Effector memory CD4-positive, alpha-beta T cell (primary cell): ENCODE measurements around the gene ATAD3B.
"Not testable (repeated sequence)": the region's sequence is repeated elsewhere in the genome, so short reads cannot be mapped to it uniquely, and the experiment has no call there.

Experiments used
- DNase-seq, 3 donors: peaks; one replicate each; pipeline ENCODE4 v3.0.0-alpha.2; 2020
- H3K27ac ChIP-seq: 2 replicates; pipeline ENCODE4 v1.7.0; 2013; ENCODE audit warnings: mild to moderate bottlenecking, low read length, moderate library complexity; ENCODE audit not compliant: insufficient read depth, poor library complexity, severe bottlenecking
- H3K27me3 ChIP-seq: replicated peaks from 2 replicates; pipeline ENCODE4 v1.7.0; 2013; ENCODE audit warnings: mild to moderate bottlenecking, low read length; ENCODE audit not compliant: insufficient read depth, control insufficient read depth, poor library complexity, severe bottlenecking
- H3K36me3 ChIP-seq: 2 replicates; pipeline ENCODE4 v1.7.0; 2013; ENCODE audit warnings: mild to moderate bottlenecking, low read length, moderate library complexity; ENCODE audit not compliant: control insufficient read depth, insufficient read depth
- H3K4me1 ChIP-seq: 2 replicates; pipeline ENCODE4 v1.7.0; 2013; ENCODE audit warnings: low read length, mild to moderate bottlenecking; ENCODE audit not compliant: control insufficient read depth, insufficient read depth, poor library complexity, severe bottlenecking
- H3K4me3 ChIP-seq: 2 replicates; pipeline ENCODE4 v1.7.0; 2013; ENCODE audit warnings: low read length, low read depth, mild to moderate bottlenecking; ENCODE audit not compliant: insufficient read depth, poor library complexity, severe bottlenecking
- H3K9me3 ChIP-seq: 2 replicates; pipeline ENCODE4 v1.7.0; 2013; ENCODE audit warnings: mild to moderate bottlenecking, low read length, moderate library complexity; ENCODE audit not compliant: control insufficient read depth

Gene ATAD3B

GRCh38 chr1:1451696-1452364, 19.7 kb upstream of the ATAD3B start:
- H3K27ac ChIP-seq: no peak overlapping the region
- H3K27me3 ChIP-seq: no peaks in the 10 kb centered on the region
- H3K4me1 ChIP-seq: no peaks in the 10 kb centered on the region
- H3K9me3 ChIP-seq: no peaks in the 10 kb centered on the region
- no peak overlapping the region for H3K4me3 ChIP-seq
- no peak for DNase-seq
- no peaks in the 10 kb centered on the region for H3K36me3 ChIP-seq

DNA sequence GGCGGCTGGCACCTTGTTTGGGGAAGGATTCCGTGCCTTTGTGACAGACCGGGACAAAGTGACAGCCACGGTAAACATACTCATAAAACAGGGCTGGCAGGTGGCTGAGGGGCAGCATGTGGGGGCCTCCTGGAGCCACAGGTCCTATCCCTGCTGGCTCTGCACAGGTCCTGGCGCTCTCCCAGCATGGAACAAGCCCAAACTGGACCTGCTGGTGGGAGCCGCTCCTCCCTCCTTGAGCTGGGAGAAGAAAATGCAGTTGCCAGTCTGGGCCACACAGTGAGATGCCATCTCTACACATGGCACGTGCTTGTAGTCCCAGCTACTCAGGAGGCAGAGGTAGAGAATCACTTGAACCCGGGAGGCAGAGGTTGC, 19.2 kb upstream of the ATAD3B start:
- not testable (repeated sequence) for H3K27me3 ChIP-seq, H3K27ac ChIP-seq, H3K4me3 ChIP-seq, DNase-seq, H3K9me3 ChIP-seq, H3K4me1 ChIP-seq, H3K36me3 ChIP-seq

DNA sequence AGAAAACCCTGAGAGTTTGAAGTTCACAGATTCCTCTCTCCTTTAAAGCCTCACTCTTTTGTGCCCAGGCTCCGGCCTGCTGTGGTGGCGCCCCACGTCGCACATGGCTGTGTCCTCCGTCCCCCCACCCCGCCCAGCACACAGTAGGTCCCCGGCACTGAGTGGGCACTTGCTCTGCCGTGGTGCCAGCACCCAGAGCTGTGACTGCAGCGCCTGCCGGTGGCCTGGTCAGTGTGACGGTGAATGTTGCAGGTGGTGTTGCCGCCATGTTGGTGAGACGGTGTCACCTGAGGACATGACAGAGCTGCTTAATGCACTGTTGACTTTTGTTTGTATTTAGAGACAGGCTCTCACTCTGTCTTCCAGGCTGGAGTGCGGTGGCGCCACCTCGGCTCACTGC, 18.7 kb upstream of the ATAD3B start:
- no peaks in the 10 kb centered on the region for H3K27me3 ChIP-seq
- H3K9me3 ChIP-seq: no peaks in the 10 kb centered on the region
- H3K4me1 ChIP-seq: no peaks in the 10 kb centered on the region
- no peaks in the 10 kb centered on the region for H3K36me3 ChIP-seq
- DNase-seq: no peak
- H3K27ac ChIP-seq: no peak overlapping the region
- H3K4me3 ChIP-seq: no peak overlapping the region

GRCh38 chr1:1454286-1455056, 17.1 kb upstream of the ATAD3B start:
- not testable (repeated sequence) for H3K27ac ChIP-seq, H3K4me1 ChIP-seq, H3K4me3 ChIP-seq, DNase-seq, H3K9me3 ChIP-seq, H3K36me3 ChIP-seq, H3K27me3 ChIP-seq

GRCh38 chr1:1455366-1455884, 16.1 kb upstream of the ATAD3B start:
- Histone ChIP-seq H3K36me3 (no peaks in the 10 kb centered on the region), H3K4me3 (no peak overlapping the region), H3K27ac (no peak overlapping the region), H3K9me3 (no peaks in the 10 kb centered on the region), H3K27me3 (no peaks in the 10 kb centered on the region), H3K4me1 (no peaks in the 10 kb centered on the region)
- DNase-seq: no peak

DNA sequence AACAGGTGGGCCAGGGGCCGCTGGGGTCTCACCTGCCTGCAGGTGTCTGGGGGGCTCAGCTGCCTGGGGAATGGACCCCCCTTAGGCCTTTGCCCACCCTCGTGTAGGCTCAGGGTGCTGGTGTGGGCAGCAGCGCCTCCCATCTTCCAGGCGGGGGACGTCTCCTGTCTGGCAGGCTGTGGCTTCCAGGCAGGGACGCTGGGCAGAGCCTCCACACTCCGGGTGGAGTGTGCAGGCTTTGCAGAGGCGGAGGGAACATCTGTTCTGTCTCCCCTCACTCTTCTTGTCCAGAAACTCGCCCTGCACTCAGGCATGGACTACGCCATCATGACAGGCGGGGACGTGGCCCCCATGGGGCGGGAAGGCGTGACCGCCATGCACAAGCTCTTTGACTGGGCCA, 15.6 kb upstream of the ATAD3B start:
- H3K27ac ChIP-seq, DNase-seq, H3K27me3 ChIP-seq, H3K9me3 ChIP-seq, H3K36me3 ChIP-seq, H3K4me3 ChIP-seq, H3K4me1 ChIP-seq: not testable (repeated sequence)

GRCh38 chr1:1456683-1457255, 14.8 kb upstream of the ATAD3B start:
- H3K27ac ChIP-seq, H3K4me1 ChIP-seq, H3K27me3 ChIP-seq, H3K36me3 ChIP-seq, H3K9me3 ChIP-seq, H3K4me3 ChIP-seq, DNase-seq: not testable (repeated sequence)

GRCh38 chr1:1459156-1459555, 12.4 kb upstream of the ATAD3B start:
- H3K4me1 ChIP-seq, H3K4me3 ChIP-seq, H3K36me3 ChIP-seq, H3K27me3 ChIP-seq, H3K27ac ChIP-seq, DNase-seq, H3K9me3 ChIP-seq: not testable (repeated sequence)

- not testable (repeated sequence) for H3K27me3 ChIP-seq, H3K27ac ChIP-seq, H3K4me3 ChIP-seq, H3K36me3 ChIP-seq, H3K9me3 ChIP-seq, H3K4me1 ChIP-seq, DNase-seq
These were observed 11.9 kb upstream of the ATAD3B start for GRCh38 chr1:1459711-1460110.

DNA sequence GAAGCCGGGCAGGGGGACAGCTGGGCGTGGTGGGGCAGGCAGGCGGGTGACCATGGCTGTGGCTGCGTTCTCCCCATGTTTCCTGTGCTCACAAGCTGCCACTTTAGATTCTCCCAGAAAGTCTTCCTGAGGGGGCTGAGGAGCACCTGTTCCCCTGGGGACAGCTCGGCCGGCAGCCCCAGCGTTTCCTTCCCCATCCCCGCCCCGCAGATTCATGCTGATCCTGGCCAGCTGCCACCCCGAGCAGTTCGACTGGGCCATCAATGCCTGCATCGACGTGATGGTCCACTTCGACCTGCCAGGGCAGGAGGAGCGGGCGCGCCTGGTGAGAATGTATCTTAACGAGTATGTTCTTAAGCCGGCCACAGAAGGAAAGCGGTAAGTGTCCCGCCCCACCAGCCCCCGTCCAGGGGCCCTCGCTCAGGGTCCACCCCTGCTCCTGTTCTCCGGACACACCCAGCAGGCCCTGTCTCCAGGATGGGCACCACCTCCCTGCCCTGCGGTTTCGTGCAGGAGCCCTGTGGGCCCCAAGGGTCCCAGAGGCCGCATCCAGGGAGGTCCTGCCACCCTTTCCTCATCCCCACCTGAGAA, 10.9 kb upstream of the ATAD3B start:
- no peaks in the 10 kb centered on the region for H3K36me3 ChIP-seq
- H3K4me1 ChIP-seq: no peaks in the 10 kb centered on the region
- H3K27ac ChIP-seq: no peak overlapping the region
- peaks cover 3% of the 10 kb centered on the region for H3K27me3 ChIP-seq
- no peak overlapping the region for H3K4me3 ChIP-seq
- no peaks in the 10 kb centered on the region for H3K9me3 ChIP-seq
- no peak for DNase-seq
